GM18511 (cell line): ENCODE results near the gene CYP27C1.
A peak's percentile ranks its signal among the peaks of the same experiment; 100 is the strongest.
"Not testable (repeated sequence)": the region's sequence is repeated elsewhere in the genome, so short reads cannot be mapped to it uniquely, and the experiment has no call there.

Experiments used
- ATAC-seq: cut with Tn5 transposase; IDR thresholded peaks from one replicate; pipeline ENCODE4 v1.9.1; 2021; ENCODE audit warnings: mild to moderate bottlenecking, moderate library complexity; ENCODE audit not compliant: unreplicated experiment

CYP27C1 gene

DNA sequence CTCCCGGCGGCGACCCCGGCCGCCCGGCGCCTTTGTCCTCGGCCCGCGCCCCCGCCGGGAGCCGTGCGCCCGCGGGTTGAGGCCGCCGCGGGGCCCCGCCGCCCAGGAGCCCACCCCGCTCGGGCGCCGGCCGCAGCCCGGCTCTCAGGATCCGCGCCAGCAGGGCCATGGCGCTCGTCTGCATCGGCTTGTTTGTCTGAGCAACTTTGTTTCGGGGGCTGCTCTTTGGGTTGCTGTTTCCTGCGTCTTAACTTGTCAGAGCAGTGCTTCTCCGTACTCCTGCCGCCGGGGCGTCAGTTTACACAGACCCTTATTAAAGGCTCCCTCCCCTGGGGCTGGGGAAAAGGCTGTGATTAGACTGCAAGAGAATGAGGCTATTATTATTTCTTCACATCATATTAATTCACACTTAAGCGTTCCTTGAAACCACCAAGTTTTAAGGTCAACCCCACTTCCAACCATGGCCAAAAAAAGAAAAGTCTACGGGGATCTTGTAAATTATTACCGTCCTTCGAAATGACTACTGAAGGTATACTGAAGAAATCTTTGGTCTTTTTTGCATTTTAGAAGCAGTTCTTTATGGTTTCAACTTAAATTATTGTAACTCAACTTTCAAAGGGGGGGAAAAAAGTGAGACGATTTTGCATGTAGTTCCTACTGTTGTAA is at the start of gene CYP27C1:
Gene CYP27C1 (minus strand): TSS at position 198 of the 666 bp plus-strand sequence. CDS start 29 bp downstream, at position 169.
- no peak for ATAC-seq

- no peak for ATAC-seq
These were observed 41.8 kb upstream of the CYP27C1 start for GRCh38 chr2:127261804-127262406.

DNA sequence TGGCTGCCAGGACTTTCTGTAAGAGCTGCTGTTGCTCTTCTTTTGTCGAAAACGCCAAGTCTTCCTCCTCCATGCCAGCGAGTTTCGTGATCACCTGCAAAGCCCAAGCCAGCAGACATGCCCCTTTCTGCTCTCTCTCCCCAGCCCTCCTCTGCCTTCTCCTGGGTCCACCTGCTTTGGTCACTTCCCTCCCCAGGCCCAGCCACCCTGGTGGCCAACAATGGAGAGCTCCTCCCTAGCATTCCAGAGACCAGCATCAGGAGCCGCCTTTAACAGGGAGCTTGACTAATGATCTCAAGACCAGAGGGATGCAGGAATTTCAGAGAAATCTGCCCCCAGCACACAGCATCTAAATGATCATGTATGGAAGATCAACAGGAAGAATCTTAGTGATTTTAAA is 39.3 kb upstream of the CYP27C1 start:
- no peak for ATAC-seq

- ATAC-seq, result no peak
These were observed 36.8 kb upstream of the CYP27C1 start for GRCh38 chr2:127256866-127257265.

- ATAC-seq, result no peak
These were observed 36.3 kb upstream of the CYP27C1 start for GRCh38 chr2:127256381-127256780.

GRCh38 chr2:127255721-127256120 is 35.6 kb upstream of the CYP27C1 start:
- ATAC-seq, result no peak

GRCh38 chr2:127255146-127255545 is 35.0 kb upstream of the CYP27C1 start:
- no peak for ATAC-seq

DNA sequence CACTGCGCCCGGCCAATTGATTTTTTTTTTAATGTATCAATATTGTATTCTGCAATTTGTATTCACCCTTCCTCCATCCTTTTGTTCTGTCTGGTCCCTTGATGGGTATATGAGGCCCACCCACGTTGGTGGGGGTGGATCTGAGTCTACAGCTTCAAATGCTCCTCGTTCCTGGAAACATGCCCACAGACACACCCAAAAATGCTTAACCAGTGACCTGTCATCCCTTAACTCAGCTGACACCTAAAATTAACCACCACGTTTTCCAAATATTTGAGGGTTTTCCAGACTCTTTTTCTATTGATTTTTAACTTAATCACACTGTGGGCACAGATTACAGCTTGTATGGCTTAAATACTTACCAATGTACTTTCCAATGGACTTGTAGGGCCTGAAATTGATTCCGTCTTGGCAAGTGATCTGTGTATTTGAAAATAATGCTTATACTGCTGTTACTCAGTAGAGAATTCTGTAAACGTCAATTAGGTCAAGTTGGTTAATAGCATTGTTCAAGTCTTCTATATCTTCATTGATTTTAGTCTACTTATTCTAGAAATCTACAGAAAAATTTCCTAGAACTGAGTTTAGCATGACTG is 34.4 kb upstream of the CYP27C1 start:
- ATAC-seq, result no peak

GRCh38 chr2:127241184-127241583 is 21.1 kb upstream of the CYP27C1 start:
- not testable (repeated sequence) for ATAC-seq

DNA sequence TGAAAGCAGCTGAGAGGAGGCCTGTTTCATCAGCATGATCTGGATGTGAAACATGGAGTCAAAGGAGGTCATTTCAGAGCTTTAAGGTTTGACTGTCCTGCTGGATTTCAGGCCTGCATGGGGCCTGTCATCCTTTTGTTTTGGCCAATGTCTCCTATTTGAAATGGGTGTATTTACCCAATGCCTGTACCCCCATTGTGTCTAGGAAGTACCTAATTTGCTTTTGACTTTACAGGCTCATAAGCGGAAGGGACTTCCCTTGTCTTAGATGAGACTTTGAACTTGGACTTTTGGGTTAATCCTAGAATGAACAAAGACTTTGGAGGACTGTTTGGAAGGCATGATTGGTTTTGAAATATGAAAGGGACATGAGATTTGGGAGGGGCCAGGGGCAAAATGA is 19.3 kb upstream of the CYP27C1 start:
- ATAC-seq, result no peak

GRCh38 chr2:127237768-127238167 is 17.7 kb upstream of the CYP27C1 start:
- ATAC-seq, result not testable (repeated sequence)

DNA sequence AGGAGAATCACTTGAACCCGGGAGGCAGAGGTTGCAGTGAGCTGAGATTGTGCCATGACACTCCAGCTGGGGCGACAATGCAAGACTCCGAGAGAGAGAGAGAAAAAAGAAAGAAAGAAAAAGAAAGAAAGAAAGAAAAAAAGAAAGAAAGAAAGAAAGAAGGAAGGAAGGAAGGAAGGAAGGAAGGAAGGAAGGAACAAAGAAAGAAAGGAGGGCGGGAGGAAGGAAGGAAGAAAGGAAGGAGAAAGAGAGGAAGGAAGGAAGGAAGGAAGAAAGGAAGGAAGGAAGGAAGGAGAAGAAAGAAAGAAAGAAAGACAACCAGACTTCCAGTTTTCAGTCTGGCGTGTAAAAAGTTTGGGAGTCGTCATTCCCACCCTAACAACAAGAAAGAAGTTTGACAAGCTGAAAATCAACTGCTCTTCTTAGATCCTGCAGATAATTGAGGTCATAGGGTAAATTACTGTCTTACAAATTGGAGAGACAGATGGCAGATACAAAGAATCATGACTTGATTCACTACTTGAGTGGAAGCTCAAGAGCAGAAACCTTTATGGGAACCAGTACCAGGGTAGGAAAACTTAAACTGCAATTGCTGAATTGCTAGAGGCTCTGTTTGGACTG is 15.1 kb upstream of the CYP27C1 start:
- ATAC-seq, result no peak

- no peak for ATAC-seq
These were observed 13.6 kb upstream of the CYP27C1 start for GRCh38 chr2:127233710-127234109.

DNA sequence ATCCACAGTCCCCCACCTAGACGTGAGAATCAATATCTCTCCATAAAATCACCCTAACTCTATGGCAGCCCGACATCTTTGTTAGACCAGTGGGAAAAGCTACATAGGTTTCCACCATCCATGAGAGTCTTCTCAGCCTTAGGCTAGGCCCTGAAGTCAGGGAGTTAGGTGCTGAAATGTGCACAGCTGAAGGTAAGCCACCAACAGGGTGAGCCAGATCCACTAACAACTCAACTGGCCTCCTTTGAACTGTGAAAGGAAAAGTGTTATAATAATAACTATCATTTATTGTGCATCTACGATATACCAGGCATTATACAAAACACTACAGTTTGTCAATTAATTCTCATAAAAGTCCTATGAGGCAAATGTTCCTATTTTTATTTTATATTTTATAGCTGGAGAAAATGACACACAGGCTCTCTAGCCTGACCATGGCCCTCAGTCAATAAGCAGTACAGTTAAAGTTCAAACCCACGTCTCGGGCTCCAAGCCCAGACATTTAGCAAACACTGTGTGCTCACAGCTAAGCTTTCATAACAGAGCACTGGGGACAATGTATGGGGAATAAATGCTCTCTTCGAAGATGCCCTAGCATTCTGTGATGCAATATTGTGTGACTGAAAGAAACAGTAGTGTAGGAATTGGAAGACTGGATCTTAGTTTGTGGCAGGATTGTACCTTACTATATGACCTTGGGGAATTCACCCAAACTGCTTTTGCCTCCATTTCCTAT is 11.2 kb upstream of the CYP27C1 start:
- no peak for ATAC-seq

GRCh38 chr2:127229555-127229954 is 9.5 kb upstream of the CYP27C1 start:
- no peak for ATAC-seq

- ATAC-seq, result no peak
These were observed 8.0 kb upstream of the CYP27C1 start for GRCh38 chr2:127228102-127228501.

- not testable (repeated sequence) for ATAC-seq
These were observed 7.2 kb upstream of the CYP27C1 start for GRCh38 chr2:127227264-127227660.

DNA sequence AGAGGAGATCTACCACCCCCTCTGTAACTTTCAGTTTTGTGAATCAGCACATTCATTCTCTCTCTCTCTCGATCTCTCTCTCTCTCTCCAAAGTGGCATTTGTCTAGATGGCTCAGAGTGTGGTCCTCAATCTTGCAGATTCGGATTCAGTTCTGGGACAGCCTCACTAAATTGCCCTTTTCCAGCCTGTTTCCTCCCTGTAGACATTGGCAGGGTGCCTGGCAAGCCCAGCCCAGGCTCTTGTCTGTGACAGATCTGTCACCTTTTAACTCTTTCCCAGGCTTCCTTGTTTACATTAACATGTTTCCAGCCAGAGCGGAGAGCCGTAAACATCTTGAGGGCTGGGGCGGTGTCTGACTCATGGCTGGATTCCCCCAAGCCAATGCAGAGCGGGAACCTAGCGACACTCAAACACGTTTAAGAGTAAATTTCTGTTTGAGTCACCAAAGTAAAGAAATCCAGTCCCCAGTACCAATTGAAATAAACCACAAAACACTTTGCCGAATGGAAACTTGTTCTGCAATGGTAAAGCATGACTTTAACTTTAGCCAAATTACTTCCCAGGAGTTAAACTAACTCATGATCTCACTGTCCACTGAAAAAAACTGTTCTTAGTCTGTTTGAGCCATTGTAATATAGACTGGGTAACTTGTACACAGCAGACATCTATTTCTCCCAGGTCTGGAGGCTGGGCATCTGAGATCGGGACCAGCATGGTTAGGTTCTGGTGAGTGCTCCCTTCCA is 6.6 kb upstream of the CYP27C1 start:
- ATAC-seq, result peak; percentile 61

DNA sequence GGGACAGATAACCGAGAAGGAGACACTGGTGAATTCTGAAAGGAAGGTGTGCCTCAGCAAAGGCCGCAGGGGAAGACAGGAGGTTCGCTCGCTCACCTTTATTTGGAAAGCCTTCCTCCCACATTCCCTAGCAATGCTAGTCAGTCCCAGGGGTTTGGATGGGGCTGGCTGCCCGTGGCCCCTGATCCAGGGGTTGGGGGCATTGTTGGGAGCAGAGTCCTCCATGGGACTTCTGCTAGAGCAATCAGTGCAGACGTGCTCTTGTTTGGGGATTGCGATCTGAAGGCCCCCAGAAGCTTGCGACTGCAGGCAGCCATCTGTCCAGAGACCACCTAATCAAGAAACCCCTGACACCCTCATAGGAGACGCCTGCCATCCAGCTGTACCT is 6.0 kb upstream of the CYP27C1 start:
- ATAC-seq, result no peak

DNA sequence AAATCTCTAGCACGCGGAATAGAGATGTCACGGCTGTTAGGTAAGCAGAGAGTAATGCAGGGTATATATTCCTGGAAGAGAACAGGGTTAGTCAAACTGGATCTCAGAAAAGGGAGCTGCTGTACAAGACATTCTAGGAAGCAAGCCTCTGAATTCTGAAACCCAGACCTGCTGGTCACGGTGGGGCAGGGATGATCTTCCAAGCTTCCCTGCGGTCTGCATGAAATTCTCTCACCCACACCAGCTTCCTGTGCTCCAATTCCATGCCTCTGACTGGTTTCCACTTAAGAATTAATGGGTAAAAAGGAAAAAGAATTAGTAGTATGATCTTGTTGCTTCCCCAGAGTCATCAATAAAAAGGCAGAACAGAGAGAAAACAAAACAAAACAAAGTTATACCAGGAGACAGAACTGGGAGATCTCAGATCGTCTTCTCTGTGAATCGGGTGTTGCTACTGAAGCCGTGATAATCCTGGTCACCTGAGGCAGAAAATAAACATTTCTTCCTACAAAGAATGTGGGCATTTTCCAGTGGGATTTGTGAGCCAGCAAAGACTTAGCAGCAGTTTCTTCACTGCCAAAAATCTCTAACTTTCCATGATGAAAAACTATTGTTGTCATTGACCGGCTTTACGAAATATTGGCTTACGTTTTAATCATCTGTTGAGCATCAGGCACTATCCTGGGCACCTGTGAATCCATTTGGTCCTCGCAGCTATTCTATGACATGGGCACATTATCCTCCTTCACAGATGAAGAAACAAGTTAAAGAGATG is 5.3 kb upstream of the CYP27C1 start:
- ATAC-seq, result no peak
